SK-N-SH (cell line): ENCODE results near the gene NPIPB2. TPM values are rescaled to one million over a fixed set of nuclear protein-coding genes. Genes with fewer than 3 reads are reported as not detected.

Experiments used
- CTCF ChIA-PET: fragments of 300-600, 350-600 bp; formaldehyde crosslinking; extraction: SDS; loops from one replicate; lab custom pipeline; 2021; lab: Yijun Ruan, JAX
- POLR2A ChIA-PET: fragments of 350-600 bp; sonication (Branson Sonifier 250); formaldehyde crosslinking; extraction: SDS; loops from one replicate; lab custom pipeline; 2020; ENCODE audit warnings: antibody characterized with exemption, inconsistent platforms; lab: Yijun Ruan, JAX
- DNase-seq: peaks from one replicate; pipeline ENCODE4 v3.0.0; 2012
- H2AFZ ChIP-seq: fragments of 200-600 bp; sonication (generic); 2 replicates; pipeline ENCODE4 v1.8.1; 2016; ENCODE audit warnings: antibody characterized with exemption, mild to moderate bottlenecking, low read depth
- H3F3A ChIP-seq: fragments of 200-600 bp; sonication (generic); replicated peaks from 2 replicates; pipeline ENCODE3; 2016; ENCODE audit warnings: antibody characterized with exemption, mild to moderate bottlenecking; ENCODE audit not compliant: insufficient read depth
- H3K27ac ChIP-seq, 2 experiments: fragments of 200-500 bp in 1 of 2; fragments of 200-600 bp in 1 of 2; sonication (Bioruptor generic) in 1 of 2; sonication (generic), shearing (Covaris generic) in 1 of 2; 2 replicates each; pipeline versions ENCODE4 v1.5.1 to v1.6.1; 2014 to 2016; ENCODE audit warnings: low read depth in 2 of 2, inconsistent platforms in 1 of 2, low read length in 1 of 2, mild to moderate bottlenecking in 1 of 2, mixed read lengths in 1 of 2
- H3K27me3 ChIP-seq: fragments of 200-600 bp; sonication (generic), shearing (Covaris generic); 2 replicates; pipeline ENCODE4 v1.6.1; 2016; ENCODE audit warnings: mixed run types; ENCODE audit not compliant: insufficient read depth
- H3K36me3 ChIP-seq, 2 experiments: fragments of 200-500 bp in 1 of 2; fragments of 200-600 bp in 1 of 2; sonication (Bioruptor generic) in 1 of 2; sonication (generic) in 1 of 2; replicated peaks in 1 of 2; 2 replicates each; pipeline versions ENCODE3 to v1.5.1; 2014 to 2016; ENCODE audit warnings: low read length in 1 of 2, mild to moderate bottlenecking in 1 of 2; ENCODE audit not compliant: insufficient read depth in 2 of 2, control insufficient read depth in 1 of 2
- H3K4me1 ChIP-seq, 2 experiments: fragments of 200-500 bp in 1 of 2; fragments of 200-600 bp in 1 of 2; sonication (Bioruptor generic) in 1 of 2; sonication (generic), shearing (Covaris generic) in 1 of 2; 2 replicates each; pipeline versions ENCODE4 v1.5.1 to v1.6.1; 2014 to 2016; ENCODE audit warnings: low read depth in 1 of 2, low read length in 1 of 2, mixed run types in 1 of 2; ENCODE audit not compliant: insufficient read depth in 2 of 2, control insufficient read depth in 1 of 2
- H3K4me2 ChIP-seq: fragments of 200-600 bp; sonication (generic), shearing (Covaris generic); 2 replicates; pipeline ENCODE4 v1.6.1; 2017; ENCODE audit warnings: mixed run types
- H3K4me3 ChIP-seq, 2 experiments: fragments of 200-500 bp in 1 of 2; fragments of 200-600 bp in 1 of 2; sonication (Bioruptor generic) in 1 of 2; sonication (generic), shearing (Covaris generic) in 1 of 2; 2 replicates each; pipeline versions ENCODE4 v1.5.1 to v1.8.1; 2014 to 2016; ENCODE audit warnings: low read depth in 2 of 2, inconsistent platforms in 1 of 2, low read length in 1 of 2, mild to moderate bottlenecking in 1 of 2, mixed read lengths in 1 of 2, moderate library complexity in 1 of 2
- H3K79me2 ChIP-seq: fragments of 200-600 bp; sonication (generic); 2 replicates; pipeline ENCODE4 v1.8.1; 2017; ENCODE audit warnings: mild to moderate bottlenecking; ENCODE audit not compliant: insufficient read depth
- H3K9ac ChIP-seq: fragments of 200-600 bp; sonication (generic); 2 replicates; pipeline ENCODE4 v1.6.1; 2017; ENCODE audit warnings: mixed run types
- H3K9me2 ChIP-seq: fragments of 200-600 bp; sonication (generic); 2 replicates; pipeline ENCODE4 v1.6.1; 2017; ENCODE audit warnings: mixed run types
- H3K9me3 ChIP-seq: fragments of 200-600 bp; sonication (generic); 2 replicates; pipeline ENCODE4 v1.6.1; 2017; ENCODE audit warnings: mixed run types, mild to moderate bottlenecking, moderate library complexity
- H4K20me1 ChIP-seq: fragments of 200-600 bp; sonication (generic); 2 replicates; pipeline ENCODE4 v1.6.1; 2017; ENCODE audit warnings: mild to moderate bottlenecking, mixed run types; ENCODE audit not compliant: insufficient read depth
- CHD2 ChIP-seq: fragments of 150-350 bp; IDR thresholded peaks from 2 replicates; pipeline ENCODE4 v1.6.1; 2018; ENCODE audit warnings: low read length; ENCODE audit not compliant: partially characterized antibody
- FOXJ3 ChIP-seq: sonication (generic); formaldehyde crosslinking; IDR thresholded peaks from 2 replicates; pipeline ENCODE4 v1.5.1; 2020; ENCODE audit warnings: mild to moderate bottlenecking, missing genetic modification reagents
- FOXM1 ChIP-seq: IDR thresholded peaks from 2 replicates; pipeline ENCODE4 v1.4.0; 2012; ENCODE audit warnings: low read depth, mild to moderate bottlenecking
- GABPA ChIP-seq: IDR thresholded peaks from 2 replicates; pipeline ENCODE4 v1.4.0; 2012; ENCODE audit warnings: low read depth, mild to moderate bottlenecking
- MXI1 ChIP-seq: IDR thresholded peaks from 2 replicates; pipeline ENCODE4 v1.6.1; 2012; ENCODE audit warnings: mild to moderate bottlenecking, low read depth, low read length, improper control_type of control experiment
- RFX5 ChIP-seq: IDR thresholded peaks from 2 replicates; pipeline ENCODE4 v1.6.1; 2012; ENCODE audit warnings: mild to moderate bottlenecking, improper control_type of control experiment, low read length
- SIN3A ChIP-seq: IDR thresholded peaks from 2 replicates; pipeline ENCODE4 v1.6.1; 2012; ENCODE audit warnings: low read depth, mild to moderate bottlenecking, low read length, moderate library complexity, borderline replicate concordance
- USF2 ChIP-seq: fragments of 150-350 bp; IDR thresholded peaks from 2 replicates; pipeline ENCODE4 v1.6.1; 2017; ENCODE audit warnings: antibody characterized with exemption, low read length, low read depth, borderline replicate concordance
- whole genome bisulfite sequencing: methylation state at CpG from one replicate; pipeline ENCODE4 v1.1.6; 2017; ENCODE audit warnings: low lambda C conversion rate; 5-methylcytosine and 5-hydroxymethylcytosine counted together
- polyA plus RNA-seq, 3 experiments: library from polyadenylated mRNA; depleted of rRNA; stranded (reverse); fragments of >200 nt; gene quantifications; 2 replicates each; pipeline ENCODE4 v1.2.3, GENCODE V29; 2012

The NPIPB2 gene
- polyA plus RNA-seq, 1 of the 3 experiments (the other 2 are of a cell fraction), result 9.3 TPM

GRCh38 chr16:11977376-11978041, 35.7 kb upstream of the NPIPB2 start:
- Histone ChIP-seq H3K4me2 (peak overlapping the region; percentile 84), H2AFZ (peak overlapping the region; percentile 91), H3K9me3 (no peaks in the 10 kb centered on the region), H3K27me3 (no peaks in the 10 kb centered on the region), H3K27ac (peak overlapping the region; percentile 31 to 88; a peak in 3 of 4 replicates), H3K36me3 (peaks cover 0 to 6% of the 10 kb centered on the region in 2 experiments), H4K20me1 (no peaks in the 10 kb centered on the region), H3F3A (peaks cover 7% of the 10 kb centered on the region), H3K4me3 (peak overlapping the region; percentile 61 to 84), H3K79me2 (peaks cover 69% of the 10 kb centered on the region), H3K4me1 (peaks cover 0 to 9% of the 10 kb centered on the region in 2 experiments; a peak in 1 of 4 replicates), H3K9ac (peak overlapping the region; percentile 90), H3K9me2 (no peaks in the 10 kb centered on the region)
- POLR2A ChIA-PET, result interaction anchor here (0.6 to 1.3 kb wide), 3 partner anchors 11 to 45 kb away, joined by 3 to 6 read pairs (median 4); no protein-coding TSS in a partner anchor
- peak; percentile 51 for DNase-seq
- peak; percentile 46 for TF ChIP-seq MXI1
- TF ChIP-seq USF2, result no peak
- TF ChIP-seq SIN3A, result 0 out of 2 replicates have a peak, but pooled peaks have one; percentile 5
- TF ChIP-seq FOXJ3 (CRISPR knock-in tag), result no peak
- TF ChIP-seq CHD2, result no peak
- CTCF ChIA-PET, result interaction anchor here (0.7 to 3.9 kb wide), 7 partner anchors 9 to 599 kb away, joined by 3 to 24 read pairs (median 4); no protein-coding TSS in a partner anchor
- 6% methylated on average over 12 of the region's 12 CpGs for WGBS

GRCh38 chr16:11976850-11977375, 35.1 kb upstream of the NPIPB2 start:
- Histone ChIP-seq H3F3A (peaks cover 7% of the 10 kb centered on the region), H3K9ac (peak overlapping the region; percentile 90), H4K20me1 (no peaks in the 10 kb centered on the region), H3K79me2 (peaks cover 63% of the 10 kb centered on the region), H3K27me3 (no peaks in the 10 kb centered on the region), H3K9me3 (no peaks in the 10 kb centered on the region), H3K4me3 (peak overlapping the region; percentile 61 to 84), H3K27ac (peak overlapping the region; percentile 31 to 88; a peak in 3 of 4 replicates), H3K4me1 (peaks cover 0 to 9% of the 10 kb centered on the region in 2 experiments; a peak in 1 of 4 replicates), H3K4me2 (peak overlapping the region; percentile 84), H3K9me2 (no peaks in the 10 kb centered on the region), H3K36me3 (peaks cover 0 to 6% of the 10 kb centered on the region in 2 experiments), H2AFZ (peak overlapping the region; percentile 91)
- ChIA-PET POLR2A (interaction anchor here (0.6 to 1.3 kb wide), 10 partner anchors 9 to 120 kb away, joined by 3 to 8 read pairs (median 4); partner anchors contain the start of gene GSPT1), CTCF (interaction anchor here (0.7 to 3.9 kb wide), 8 partner anchors 9 to 600 kb away, joined by 3 to 24 read pairs (median 4); no protein-coding TSS in a partner anchor)
- no peak for TF ChIP-seq FOXM1
- WGBS, result 0% methylated on average over 11 of the region's 22 CpGs
- DNase-seq, result peak; percentile 52

GRCh38 chr16:11973070-11973469, 31.2 kb upstream of the NPIPB2 start:
- 94% methylated on average over 5 of the region's 5 CpGs for WGBS

More at GRCh38 chr16:11973070-11973469, 31.2 kb upstream of the NPIPB2 start:
- Histone ChIP-seq H3K27ac (no peak overlapping the region), H2AFZ (no peak overlapping the region), H3K36me3 (no peaks in the 10 kb centered on the region), H3K27me3 (no peaks in the 10 kb centered on the region), H3K4me3 (no peak overlapping the region), H3K9ac (no peak overlapping the region), H4K20me1 (no peaks in the 10 kb centered on the region)
- POLR2A ChIA-PET, result interaction anchor here (0.7 kb wide), 1 partner anchor 9 kb away, joined by 4 read pairs; no protein-coding TSS in a partner anchor
- DNase-seq, result no peak
- no peak for TF ChIP-seq GABPA
- no peak for TF ChIP-seq RFX5
- TF ChIP-seq, all 33 proteins: peak for 0
- H3F3A ChIP-seq, result peaks cover 7% of the 10 kb centered on the region
- peaks cover 25% of the 10 kb centered on the region for H3K79me2 ChIP-seq
- no peaks in the 10 kb centered on the region for H3K9me2 ChIP-seq
- no peak overlapping the region for H3K4me2 ChIP-seq
- CTCF ChIA-PET, result interaction anchor here (2.1 to 3.3 kb wide), 2 partner anchors 14 to 95 kb away, joined by 6 to 27 read pairs; no protein-coding TSS in a partner anchor
- peaks cover 0 to 8% of the 10 kb centered on the region in 2 experiments; a peak in 1 of 4 replicates for H3K4me1 ChIP-seq
- no peaks in the 10 kb centered on the region for H3K9me3 ChIP-seq
